Smooth muscle cell (in vitro differentiated cells): ENCODE results near the gene BUB1B. TPM values are rescaled to one million over a fixed set of nuclear protein-coding genes. Genes with fewer than 3 reads are reported as not detected.

Source experiments
- DNase-seq: peaks from one replicate; lab custom pipeline; 2025; ENCODE audit not compliant: unreplicated experiment; lab: John Stamatoyannopoulos, UW
- H2AFZ ChIP-seq: fragments of 200-600 bp; sonication (generic); 2 replicates; pipeline ENCODE4 v1.6.0; 2016; ENCODE audit warnings: antibody characterized with exemption, low read depth, mild to moderate bottlenecking
- H3F3A ChIP-seq: fragments of 200-600 bp; sonication (generic); 2 replicates; pipeline ENCODE4 v1.6.0; 2017; ENCODE audit warnings: antibody characterized with exemption, low read depth
- H3K27ac ChIP-seq: fragments of 200-600 bp; sonication (generic); 2 replicates; pipeline ENCODE4 v1.5.1; 2016; ENCODE audit warnings: low read depth, mild to moderate bottlenecking
- H3K27me3 ChIP-seq: fragments of 200-600 bp; sonication (generic); 2 replicates; pipeline ENCODE4 v1.6.1; 2016; ENCODE audit warnings: low read depth, mild to moderate bottlenecking
- H3K36me3 ChIP-seq: fragments of 200-600 bp; sonication (generic); 2 replicates; pipeline ENCODE4 v1.5.1; 2016; ENCODE audit warnings: low read depth
- H3K4me1 ChIP-seq: fragments of 200-600 bp; sonication (generic); 2 replicates; pipeline ENCODE4 v1.5.1; 2016; ENCODE audit warnings: low read depth
- H3K4me2 ChIP-seq: fragments of 200-600 bp; sonication (generic); 2 replicates; pipeline ENCODE4 v1.6.0; 2016; ENCODE audit warnings: mild to moderate bottlenecking
- H3K4me3 ChIP-seq: fragments of 200-600 bp; sonication (generic); 2 replicates; pipeline ENCODE4 v1.5.1; 2016; ENCODE audit warnings: mild to moderate bottlenecking
- H3K79me2 ChIP-seq: fragments of 200-600 bp; sonication (generic); 2 replicates; pipeline ENCODE4 v1.6.0; 2016; ENCODE audit warnings: low read depth, mild to moderate bottlenecking
- H3K9ac ChIP-seq: fragments of 200-600 bp; sonication (generic); 2 replicates; pipeline ENCODE4 v1.6.0; 2016; ENCODE audit warnings: low read depth
- H3K9me3 ChIP-seq: fragments of 200-600 bp; sonication (generic); replicated peaks from 2 replicates; pipeline ENCODE4 v1.5.1; 2016; ENCODE audit warnings: low read depth
- H4K20me1 ChIP-seq: fragments of 200-600 bp; sonication (generic); 2 replicates; pipeline ENCODE4 v1.6.0; 2016; ENCODE audit warnings: low read depth
- WGBS: methylation state at CpG from one replicate; pipeline ENCODE4 v1.1.7; 2016; ENCODE audit warnings: low lambda C conversion rate; 5-methylcytosine and 5-hydroxymethylcytosine counted together
- polyA plus RNA-seq: library from polyadenylated mRNA; unstranded; fragments of >200 nt; fragmentation: Nextera tagmentation; extraction: Ambion mirVana; gene quantifications from 2 replicates; pipeline ENCODE4 v1.2.1, GENCODE V29; 2016
- total RNA-seq: library from RNA; depleted of rRNA; stranded (reverse); fragments of >200 nt; gene quantifications from 2 replicates; pipeline ENCODE4 v1.2.3, GENCODE V29; 2014
- TF ChIP-seq, protein P1 (sequence below): fragments of 200-600 bp; sonication (generic); IDR thresholded peaks from 2 replicates; pipeline ENCODE4 v1.5.1; 2017; ENCODE audit warnings: borderline replicate concordance, mild to moderate bottlenecking, antibody characterized with exemption; ENCODE audit not compliant: insufficient read depth, poor library complexity, severe bottlenecking

The BUB1B gene
- total and polyA plus RNA-seq, 2 experiments from 2014 or later, result 5.8 to 15.0 TPM

DNA sequence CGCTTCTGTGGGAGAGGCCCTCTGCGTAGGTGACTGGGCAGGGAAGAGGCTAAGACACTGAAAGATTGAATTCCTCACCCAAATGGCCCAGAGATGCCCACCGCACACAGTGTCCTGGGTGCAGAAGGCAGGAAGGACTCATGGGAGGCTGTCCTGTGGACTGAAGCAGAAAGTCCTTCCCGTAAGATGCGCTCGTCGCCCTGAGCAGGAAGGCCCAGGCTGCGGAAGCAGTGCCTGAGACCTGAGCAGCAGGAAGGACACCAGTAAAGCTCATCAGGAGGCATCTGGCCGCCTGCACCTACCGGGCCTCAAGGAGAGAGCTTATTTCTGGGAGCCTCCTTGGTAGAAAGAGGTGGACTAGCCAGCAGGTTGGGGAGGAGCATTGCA is 81.3 kb downstream of the BUB1B start:
- no peak for DNase-seq
- no peaks in the 10 kb centered on the region for H4K20me1 ChIP-seq
- no peaks in the 10 kb centered on the region for H3F3A ChIP-seq
- 91% methylated on average over 10 of the region's 10 CpGs for WGBS
- H3K27me3 ChIP-seq, result peaks cover 14% of the 10 kb centered on the region
- no peak overlapping the region for H3K27ac ChIP-seq
- no peaks in the 10 kb centered on the region for H3K9me3 ChIP-seq
- H2AFZ ChIP-seq, result no peak overlapping the region
- H3K4me3 ChIP-seq, result no peak overlapping the region
- H3K4me2 ChIP-seq, result no peak overlapping the region
- no peaks in the 10 kb centered on the region for H3K79me2 ChIP-seq
- no peak overlapping the region for H3K9ac ChIP-seq
- TF ChIP-seq, protein P1, sequence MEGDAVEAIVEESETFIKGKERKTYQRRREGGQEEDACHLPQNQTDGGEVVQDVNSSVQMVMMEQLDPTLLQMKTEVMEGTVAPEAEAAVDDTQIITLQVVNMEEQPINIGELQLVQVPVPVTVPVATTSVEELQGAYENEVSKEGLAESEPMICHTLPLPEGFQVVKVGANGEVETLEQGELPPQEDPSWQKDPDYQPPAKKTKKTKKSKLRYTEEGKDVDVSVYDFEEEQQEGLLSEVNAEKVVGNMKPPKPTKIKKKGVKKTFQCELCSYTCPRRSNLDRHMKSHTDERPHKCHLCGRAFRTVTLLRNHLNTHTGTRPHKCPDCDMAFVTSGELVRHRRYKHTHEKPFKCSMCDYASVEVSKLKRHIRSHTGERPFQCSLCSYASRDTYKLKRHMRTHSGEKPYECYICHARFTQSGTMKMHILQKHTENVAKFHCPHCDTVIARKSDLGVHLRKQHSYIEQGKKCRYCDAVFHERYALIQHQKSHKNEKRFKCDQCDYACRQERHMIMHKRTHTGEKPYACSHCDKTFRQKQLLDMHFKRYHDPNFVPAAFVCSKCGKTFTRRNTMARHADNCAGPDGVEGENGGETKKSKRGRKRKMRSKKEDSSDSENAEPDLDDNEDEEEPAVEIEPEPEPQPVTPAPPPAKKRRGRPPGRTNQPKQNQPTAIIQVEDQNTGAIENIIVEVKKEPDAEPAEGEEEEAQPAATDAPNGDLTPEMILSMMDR, result no peak
- H3K4me1 ChIP-seq, result peaks cover 5% of the 10 kb centered on the region
- no peaks in the 10 kb centered on the region for H3K36me3 ChIP-seq

GRCh38 chr15:40242601-40243000 is 81.7 kb downstream of the BUB1B start:
- no peaks in the 10 kb centered on the region for H3K36me3 ChIP-seq
- H3K27ac ChIP-seq, result no peak overlapping the region
- H3K9me3 ChIP-seq, result no peaks in the 10 kb centered on the region
- H3K27me3 ChIP-seq, result peaks cover 12% of the 10 kb centered on the region
- H3K9ac ChIP-seq, result no peak overlapping the region
- H2AFZ ChIP-seq, result no peak overlapping the region
- no peak overlapping the region for H3K4me2 ChIP-seq
- H3K4me3 ChIP-seq, result no peak overlapping the region
- H3F3A ChIP-seq, result no peaks in the 10 kb centered on the region
- 95% methylated on average over 5 of the region's 5 CpGs for WGBS
- H3K4me1 ChIP-seq, result peaks cover 5% of the 10 kb centered on the region
- no peaks in the 10 kb centered on the region for H3K79me2 ChIP-seq
- DNase-seq, result no peak
- H4K20me1 ChIP-seq, result no peaks in the 10 kb centered on the region
- TF ChIP-seq, protein P1, result no peak

- TF ChIP-seq, protein P1, result no peak
- Histone ChIP-seq H3K27me3 (peaks cover 5% of the 10 kb centered on the region), H3K9me3 (no peaks in the 10 kb centered on the region), H3K9ac (no peak overlapping the region), H4K20me1 (no peaks in the 10 kb centered on the region), H3K4me1 (peaks cover 5% of the 10 kb centered on the region), H3K79me2 (no peaks in the 10 kb centered on the region), H3K27ac (no peak overlapping the region), H3K4me3 (no peak overlapping the region), H3K36me3 (no peaks in the 10 kb centered on the region), H2AFZ (no peak overlapping the region), H3F3A (no peaks in the 10 kb centered on the region), H3K4me2 (no peak overlapping the region)
- DNase-seq, result no peak
- WGBS, result 78% methylated on average over 9 of the region's 9 CpGs
Observed at GRCh38 chr15:40243126-40243810, 82.4 kb downstream of the BUB1B start.

DNA sequence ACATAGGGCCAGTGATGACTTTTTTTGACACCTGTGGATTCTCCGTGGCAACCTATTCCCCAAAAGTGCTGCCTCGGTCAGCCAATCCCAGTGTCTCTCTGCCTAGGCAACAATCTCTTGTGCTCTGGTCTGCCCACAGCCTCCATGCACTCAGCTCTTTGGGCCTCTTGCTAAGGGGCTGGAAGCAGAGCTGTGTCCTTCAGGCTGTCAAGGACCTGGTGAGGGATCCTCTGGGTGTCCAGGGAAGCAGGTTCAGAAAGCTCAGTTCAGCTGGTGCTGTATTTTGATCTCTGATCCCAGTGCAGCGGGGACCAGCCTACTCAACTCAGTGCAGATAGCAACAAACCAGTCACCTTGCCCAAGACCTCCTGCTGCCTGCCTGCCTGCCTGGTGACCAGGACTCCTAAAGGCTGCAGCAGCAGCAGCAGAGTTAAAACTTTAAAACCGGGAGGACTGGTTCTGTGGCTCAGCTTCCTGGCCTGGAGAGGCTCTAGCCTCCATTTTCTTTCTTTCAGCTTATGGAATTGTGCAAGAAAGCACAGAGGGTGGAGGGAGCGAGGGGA is 84.2 kb downstream of the BUB1B start:
- Histone ChIP-seq H3K27ac (no peak overlapping the region), H3K4me1 (no peaks in the 10 kb centered on the region), H3K4me3 (no peak overlapping the region), H3K27me3 (no peaks in the 10 kb centered on the region), H3F3A (no peaks in the 10 kb centered on the region), H2AFZ (no peak overlapping the region), H3K9me3 (no peaks in the 10 kb centered on the region), H3K79me2 (no peaks in the 10 kb centered on the region), H4K20me1 (no peaks in the 10 kb centered on the region), H3K4me2 (no peak overlapping the region), H3K36me3 (no peaks in the 10 kb centered on the region), H3K9ac (no peak overlapping the region)
- 63% methylated on average over 5 of the region's 5 CpGs for WGBS
- DNase-seq, result no peak
- TF ChIP-seq, protein P1, result no peak
